Stimulated activated CD4-positive, alpha-beta T cell treated with anti-CD3 and anti-CD28 coated beads, Interleukin-4, amount 100 ng/mL, for 1 hour (primary cell): ENCODE measurements around the gene ASCC2.
"Not testable (repeated sequence)": the region's sequence is repeated elsewhere in the genome, so short reads cannot be mapped to it uniquely, and the experiment has no call there.

ENCODE experiments used
- DNase-seq: peaks from one replicate; pipeline ENCODE4 v3.0.0-alpha.2; 2020

The ASCC2 gene

GRCh38 chr22:29855611-29856181 is 17.6 kb upstream of the ASCC2 start:
- no peak for DNase-seq

GRCh38 chr22:29854432-29854831 is 16.4 kb upstream of the ASCC2 start:
- DNase-seq: no peak

- no peak for DNase-seq
These were observed 10.0 kb upstream of the ASCC2 start for GRCh38 chr22:29848111-29848510.

- DNase-seq: no peak
These were observed 8.2 kb upstream of the ASCC2 start for GRCh38 chr22:29846290-29846689.

- no peak for DNase-seq
These were observed 4.7 kb upstream of the ASCC2 start for GRCh38 chr22:29842740-29843139.

- no peak for DNase-seq
These were observed 4.1 kb upstream of the ASCC2 start for GRCh38 chr22:29842172-29842571.

GRCh38 chr22:29840498-29840897 is 2.4 kb upstream of the ASCC2 start:
- no peak for DNase-seq

GRCh38 chr22:29839039-29839438 is 965 bp upstream of the ASCC2 start:
- no peak for DNase-seq

- no peak for DNase-seq
These were observed 504 bp upstream of the ASCC2 start for GRCh38 chr22:29838599-29838956.

- not testable (repeated sequence) for DNase-seq
These were observed 1.2 kb downstream of the ASCC2 start for GRCh38 chr22:29836791-29837370.

- no peak for DNase-seq
These were observed 4.0 kb downstream of the ASCC2 start for GRCh38 chr22:29834046-29834445.

- DNase-seq: no peak
These were observed 4.6 kb downstream of the ASCC2 start for GRCh38 chr22:29833392-29833965.

- no peak for DNase-seq
These were observed 6.1 kb downstream of the ASCC2 start for GRCh38 chr22:29831958-29832357.

- no peak for DNase-seq
These were observed 6.7 kb downstream of the ASCC2 start for GRCh38 chr22:29831186-29831921.

- DNase-seq: no peak
These were observed 7.5 kb downstream of the ASCC2 start for GRCh38 chr22:29830585-29830984.

GRCh38 chr22:29827726-29828125 is 10.3 kb downstream of the ASCC2 start:
- not testable (repeated sequence) for DNase-seq

- DNase-seq: no peak
These were observed 11.0 kb downstream of the ASCC2 start for GRCh38 chr22:29827091-29827490.

- no peak for DNase-seq
These were observed 12.5 kb downstream of the ASCC2 start for GRCh38 chr22:29825578-29825977.

GRCh38 chr22:29824677-29825076 is 13.4 kb downstream of the ASCC2 start:
- DNase-seq: no peak

GRCh38 chr22:29821291-29822016 is 16.6 kb downstream of the ASCC2 start:
- DNase-seq: no peak

GRCh38 chr22:29820961-29821290 is 17.1 kb downstream of the ASCC2 start:
- no peak for DNase-seq

- no peak for DNase-seq
These were observed 18.6 kb downstream of the ASCC2 start for GRCh38 chr22:29819501-29819900.

GRCh38 chr22:29817724-29818123 is 20.4 kb downstream of the ASCC2 start:
- DNase-seq: no peak

- DNase-seq: no peak
These were observed 21.1 kb downstream of the ASCC2 start for GRCh38 chr22:29816980-29817379.
